Peyer's patch (tissue), 4 donors: ENCODE results near the gene ZFX.

Experiments
- POLR2A ChIP-seq, 2 donors: fragments of 450-650 bp; IDR thresholded peaks; one replicate each; pipeline ENCODE4 v1.5.1; 2017; ENCODE audit warnings: antibody characterized with exemption in 2 of 2, mild to moderate bottlenecking in 2 of 2, moderate library complexity in 2 of 2
- TF ChIP-seq, protein P1 (sequence below), 6 experiments: fragments of 450-650 bp in 4 of 6; fragments of 200-600 bp in 2 of 6; sonication (generic) in 1 of 6; IDR thresholded peaks; one replicate each; pipeline ENCODE4 v1.5.1; 2017 to 2019; ENCODE audit warnings: antibody characterized with exemption in 6 of 6, mild to moderate bottlenecking in 3 of 6, moderate library complexity in 1 of 6

DNA sequence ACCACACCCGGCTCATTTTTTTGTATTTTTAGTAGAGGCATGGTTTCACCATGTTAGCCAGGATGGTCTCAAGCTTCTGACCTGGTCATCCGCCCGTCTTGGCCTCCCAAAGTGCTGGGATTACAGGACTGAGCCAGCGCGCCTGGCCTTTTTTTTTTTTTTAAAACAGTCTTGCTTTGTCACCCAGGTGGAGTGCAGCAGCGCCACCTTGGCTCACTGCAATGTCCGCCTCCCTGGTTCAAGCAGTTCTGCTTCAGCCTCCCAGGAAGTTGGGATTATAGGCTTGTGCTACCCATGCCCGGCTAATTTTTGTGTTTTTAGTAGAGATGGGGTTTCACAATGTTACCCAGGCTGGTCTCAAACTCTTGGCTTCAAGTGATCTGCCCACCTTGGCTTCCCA lies 28.9 kb downstream of the ZFX start:
- TF ChIP-seq, protein P1, sequence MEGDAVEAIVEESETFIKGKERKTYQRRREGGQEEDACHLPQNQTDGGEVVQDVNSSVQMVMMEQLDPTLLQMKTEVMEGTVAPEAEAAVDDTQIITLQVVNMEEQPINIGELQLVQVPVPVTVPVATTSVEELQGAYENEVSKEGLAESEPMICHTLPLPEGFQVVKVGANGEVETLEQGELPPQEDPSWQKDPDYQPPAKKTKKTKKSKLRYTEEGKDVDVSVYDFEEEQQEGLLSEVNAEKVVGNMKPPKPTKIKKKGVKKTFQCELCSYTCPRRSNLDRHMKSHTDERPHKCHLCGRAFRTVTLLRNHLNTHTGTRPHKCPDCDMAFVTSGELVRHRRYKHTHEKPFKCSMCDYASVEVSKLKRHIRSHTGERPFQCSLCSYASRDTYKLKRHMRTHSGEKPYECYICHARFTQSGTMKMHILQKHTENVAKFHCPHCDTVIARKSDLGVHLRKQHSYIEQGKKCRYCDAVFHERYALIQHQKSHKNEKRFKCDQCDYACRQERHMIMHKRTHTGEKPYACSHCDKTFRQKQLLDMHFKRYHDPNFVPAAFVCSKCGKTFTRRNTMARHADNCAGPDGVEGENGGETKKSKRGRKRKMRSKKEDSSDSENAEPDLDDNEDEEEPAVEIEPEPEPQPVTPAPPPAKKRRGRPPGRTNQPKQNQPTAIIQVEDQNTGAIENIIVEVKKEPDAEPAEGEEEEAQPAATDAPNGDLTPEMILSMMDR (IDR thresholded peaks at IDR 0.05), result no peak
- no peak for TF ChIP-seq POLR2A (IDR thresholded peaks at IDR 0.05)
